ENCODE data around the gene HEMGN. TPM values are rescaled to one million over a fixed set of nuclear protein-coding genes. Genes with fewer than 3 reads are reported as not detected.

The HEMGN gene
- total and polyA plus RNA-seq, 10 of the 15 experiments (the other 5 are each of a cell fraction or from before 2014, with no cell fraction given): 0.03 to 0.28 (median 0.09) TPM; not detected in 4

- ATAC-seq (no peak), FAIRE-seq (no peak), DNase-seq (ENCODE audit: low read depth, low spot score) (no peak)
- intact Hi-C loops (cut with micrococcal nuclease; ENCODE audit: unreplicated experiment) (no loop called here), in situ Hi-C loops (cut with MboI) (no loop called here)
- CTCF ChIA-PET: interaction anchor here (0.8 to 1.7 kb wide), 3 partner anchors 8 to 19 kb away, joined by 4 to 5 read pairs (median 4); no protein-coding TSS in a partner anchor
- SMC1A ChIA-PET (ENCODE audit: uncharacterized antibody, unreplicated experiment): no interaction called here
- Histone ChIP-seq H3K79me2 (ENCODE audit: control insufficient read depth, insufficient read depth, low read length) (peaks cover 2% of the 10 kb centered on the region), H3K4me2 (ENCODE audit: control insufficient read depth, insufficient read depth) (no peak overlapping the region), H3K9ac (ENCODE audit: control insufficient read depth, insufficient read depth, low read length) (no peak overlapping the region), H3K9me3 (replicated peaks; ENCODE audit: control insufficient read depth, insufficient read depth, low read length) (no peaks in the 10 kb centered on the region), H3K4me3 (no peak overlapping the region), H3K27ac (ENCODE audit: control insufficient read depth, insufficient read depth) (no peak overlapping the region), H3K4me1 (ENCODE audit: control insufficient read depth, insufficient read depth, low read length) (peaks cover 8% of the 10 kb centered on the region; the same call in 1 of the 2 replicates), H2AFZ (ENCODE audit: control insufficient read depth, low read depth, low read length) (no peak overlapping the region), H4K20me1 (ENCODE audit: control insufficient read depth, insufficient read depth) (no peaks in the 10 kb centered on the region), H3K27me3 (replicated peaks in 1 of 2; ENCODE audit: control insufficient read depth in 2 of 2, insufficient read depth in 2 of 2, low read length in 1 of 2) (no peaks in the 10 kb centered on the region), H3K36me3 (ENCODE audit: control insufficient read depth in 2 of 2, insufficient read depth in 2 of 2, low read length in 1 of 2) (peaks cover 3 to 13% of the 10 kb centered on the region in 2 experiments; a peak in 3 of 4 replicates)
- POLR2A ChIA-PET: no interaction called here
- 61% methylated on average over 1 of the region's 1 CpG for WGBS (ENCODE audit: insufficient coverage, insufficient replicate concordance, low lambda C conversion rate, missing lambda C conversion rate)
- RAD21 ChIA-PET (ENCODE audit: unreplicated experiment): no interaction called here
- TF ChIP-seq MEF2A (IDR thresholded peaks at IDR 0.05; ENCODE audit: insufficient read depth, low read depth, low read length) (no peak), LARP7 (IDR thresholded peaks at IDR 0.05) (no peak), POU2F2 (IDR thresholded peaks at IDR 0.05; ENCODE audit: borderline replicate concordance, low read depth, low read length) (no peak), MLLT1 (IDR thresholded peaks at IDR 0.05) (no peak), CBFB (IDR thresholded peaks at IDR 0.05; ENCODE audit: low read depth) (no peak), RELA (IDR thresholded peaks at IDR 0.05; ENCODE audit: borderline replicate concordance, partially characterized antibody) (no peak), JUND (IDR thresholded peaks at IDR 0.05; ENCODE audit: low read depth, low read length) (no peak), WRNIP1 (IDR thresholded peaks at IDR 0.05; ENCODE audit: borderline replicate concordance, low read depth, low read length) (no peak)
- TF ChIP-seq, protein P1, sequence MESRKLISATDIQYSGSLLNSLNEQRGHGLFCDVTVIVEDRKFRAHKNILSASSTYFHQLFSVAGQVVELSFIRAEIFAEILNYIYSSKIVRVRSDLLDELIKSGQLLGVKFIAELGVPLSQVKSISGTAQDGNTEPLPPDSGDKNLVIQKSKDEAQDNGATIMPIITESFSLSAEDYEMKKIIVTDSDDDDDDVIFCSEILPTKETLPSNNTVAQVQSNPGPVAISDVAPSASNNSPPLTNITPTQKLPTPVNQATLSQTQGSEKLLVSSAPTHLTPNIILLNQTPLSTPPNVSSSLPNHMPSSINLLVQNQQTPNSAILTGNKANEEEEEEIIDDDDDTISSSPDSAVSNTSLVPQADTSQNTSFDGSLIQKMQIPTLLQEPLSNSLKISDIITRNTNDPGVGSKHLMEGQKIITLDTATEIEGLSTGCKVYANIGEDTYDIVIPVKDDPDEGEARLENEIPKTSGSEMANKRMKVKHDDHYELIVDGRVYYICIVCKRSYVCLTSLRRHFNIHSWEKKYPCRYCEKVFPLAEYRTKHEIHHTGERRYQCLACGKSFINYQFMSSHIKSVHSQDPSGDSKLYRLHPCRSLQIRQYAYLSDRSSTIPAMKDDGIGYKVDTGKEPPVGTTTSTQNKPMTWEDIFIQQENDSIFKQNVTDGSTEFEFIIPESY (IDR thresholded peaks at IDR 0.05): no peak
- TF ChIP-seq, protein P2, sequence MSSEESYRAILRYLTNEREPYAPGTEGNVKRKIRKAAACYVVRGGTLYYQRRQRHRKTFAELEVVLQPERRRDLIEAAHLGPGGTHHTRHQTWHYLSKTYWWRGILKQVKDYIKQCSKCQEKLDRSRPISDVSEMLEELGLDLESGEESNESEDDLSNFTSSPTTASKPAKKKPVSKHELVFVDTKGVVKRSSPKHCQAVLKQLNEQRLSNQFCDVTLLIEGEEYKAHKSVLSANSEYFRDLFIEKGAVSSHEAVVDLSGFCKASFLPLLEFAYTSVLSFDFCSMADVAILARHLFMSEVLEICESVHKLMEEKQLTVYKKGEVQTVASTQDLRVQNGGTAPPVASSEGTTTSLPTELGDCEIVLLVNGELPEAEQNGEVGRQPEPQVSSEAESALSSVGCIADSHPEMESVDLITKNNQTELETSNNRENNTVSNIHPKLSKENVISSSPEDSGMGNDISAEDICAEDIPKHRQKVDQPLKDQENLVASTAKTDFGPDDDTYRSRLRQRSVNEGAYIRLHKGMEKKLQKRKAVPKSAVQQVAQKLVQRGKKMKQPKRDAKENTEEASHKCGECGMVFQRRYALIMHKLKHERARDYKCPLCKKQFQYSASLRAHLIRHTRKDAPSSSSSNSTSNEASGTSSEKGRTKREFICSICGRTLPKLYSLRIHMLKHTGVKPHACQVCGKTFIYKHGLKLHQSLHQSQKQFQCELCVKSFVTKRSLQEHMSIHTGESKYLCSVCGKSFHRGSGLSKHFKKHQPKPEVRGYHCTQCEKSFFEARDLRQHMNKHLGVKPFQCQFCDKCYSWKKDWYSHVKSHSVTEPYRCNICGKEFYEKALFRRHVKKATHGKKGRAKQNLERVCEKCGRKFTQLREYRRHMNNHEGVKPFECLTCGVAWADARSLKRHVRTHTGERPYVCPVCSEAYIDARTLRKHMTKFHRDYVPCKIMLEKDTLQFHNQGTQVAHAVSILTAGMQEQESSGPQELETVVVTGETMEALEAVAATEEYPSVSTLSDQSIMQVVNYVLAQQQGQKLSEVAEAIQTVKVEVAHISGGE (CRISPR knock-in tag; IDR thresholded peaks at IDR 0.05): no peak
- BruUV-seq (replicated peaks): no TSS peak
These were observed 29.3 kb downstream of the HEMGN start for GRCh38 chr9:97908705-97909104.

All from GM12878 (cell line).